ENCODE data around the gene CD59. TPM values are rescaled to one million over a fixed set of nuclear protein-coding genes. Genes with fewer than 3 reads are reported as not detected.

Gene CD59
- total RNA-seq, 1 experiment from 2014 or later = 736 TPM

DNA sequence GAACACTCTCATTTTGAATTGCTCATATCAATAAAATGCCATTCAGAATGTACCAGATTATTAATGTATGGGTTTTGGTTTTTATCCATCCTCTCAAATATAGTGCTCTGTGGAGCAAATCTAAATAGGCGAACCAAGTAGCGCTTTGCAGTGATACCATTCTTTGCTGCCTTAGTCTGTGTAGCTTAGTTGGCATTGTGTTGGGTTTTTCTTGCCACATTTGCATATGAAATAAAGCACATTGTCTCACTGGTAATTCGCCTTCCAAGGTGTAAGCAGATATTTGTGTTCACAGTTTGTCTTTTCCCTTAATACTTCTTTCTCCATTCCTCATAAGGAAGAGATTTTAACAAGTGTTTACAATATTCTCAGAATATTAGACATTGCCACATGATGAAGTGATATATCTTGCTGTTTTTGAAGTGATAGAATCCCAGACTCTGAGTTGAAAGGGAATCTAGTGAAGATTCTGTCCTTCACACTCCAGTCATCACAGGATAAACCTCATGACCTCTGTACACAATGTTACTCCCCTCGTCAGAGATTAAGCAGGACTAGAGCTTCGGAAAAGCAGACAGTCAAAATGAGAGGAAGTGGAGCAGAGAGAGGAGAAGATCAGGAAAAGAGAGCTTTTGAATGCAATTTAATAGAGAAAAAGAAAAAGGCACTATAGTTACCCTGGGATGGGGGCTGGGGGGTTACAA is 52.1 kb downstream of the CD59 start:
- no peak overlapping the region for H3K4me3 ChIP-seq (ENCODE audit: low read depth in 2 of 2, low read length in 2 of 2)
- intact Hi-C loops (cut with micrococcal nuclease; ENCODE audit: unreplicated experiment) (loop anchor here (10.0 kb wide), 1 partner anchor 129 kb away; no protein-coding TSS in a partner anchor), in situ Hi-C loops (cut with HindIII; ENCODE audit: low pct_unique_long_range_greater_than_20kb, low sequenced_read_pairs) (no loop called here)
- peaks cover 9% of the 10 kb centered on the region; the same call in 1 of the 2 replicates for H3K4me1 ChIP-seq (ENCODE audit: control insufficient read depth, insufficient read depth, low read length)
- no peaks in the 10 kb centered on the region for H3K36me3 ChIP-seq (ENCODE audit: control insufficient read depth, insufficient read depth, low read length)
- TF ChIP-seq TCF7L2 (IDR thresholded peaks at IDR 0.05; ENCODE audit: low read depth, low read length) = no peak
- CTCF ChIA-PET = no interaction called here
- peaks cover 12% of the 10 kb centered on the region; the same call in 1 of the 2 replicates for H3K9me3 ChIP-seq (ENCODE audit: control insufficient read depth, insufficient read depth, low read depth, low read length)
- ATAC-seq (no peak), DNase-seq (ENCODE audit: low read depth, low spot score) (no peak)
- H3K27me3 ChIP-seq (ENCODE audit: control insufficient read depth, insufficient read depth, low read length) = no peaks in the 10 kb centered on the region
- POLR2A ChIA-PET = interaction anchor here (0.7 kb wide), 1 partner anchor 146 kb away, joined by 3 read pairs; no protein-coding TSS in a partner anchor
- no TSS peak for BruUV-seq (replicated peaks)
- H3K27ac ChIP-seq (ENCODE audit: low read length) = peak overlapping the region; percentile 13

DNA sequence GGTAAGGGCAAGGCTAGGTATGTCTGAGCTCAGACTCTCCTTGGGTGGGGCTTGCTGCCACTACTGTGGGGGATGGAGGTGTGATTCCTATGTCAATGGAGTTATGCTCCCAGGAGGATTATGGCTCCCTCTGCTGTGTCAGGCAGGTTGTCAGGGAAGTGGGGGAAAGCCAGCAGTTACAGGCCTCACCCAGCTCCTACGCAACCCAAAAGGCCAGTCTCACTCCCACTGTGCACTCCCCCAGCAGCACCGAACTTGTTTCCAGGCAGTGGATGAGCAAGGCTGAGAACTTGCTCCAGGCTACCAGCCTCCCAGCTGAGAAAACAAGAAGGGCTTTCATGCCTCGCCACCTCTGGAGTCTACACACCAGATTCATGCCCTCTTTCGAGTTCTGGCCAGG is 53.8 kb downstream of the CD59 start:
- no peak for TF ChIP-seq SIN3A (IDR thresholded peaks at IDR 0.05; ENCODE audit: borderline replicate concordance, insufficient read depth, low read depth, low read length)
- TF ChIP-seq POLR2AphosphoS5 (IDR thresholded peaks at IDR 0.05; ENCODE audit: low read depth, low read length) = no peak
- no peak for TF ChIP-seq TCF7L2 (IDR thresholded peaks at IDR 0.05; ENCODE audit: low read depth, low read length)
- TF ChIP-seq, protein P1, sequence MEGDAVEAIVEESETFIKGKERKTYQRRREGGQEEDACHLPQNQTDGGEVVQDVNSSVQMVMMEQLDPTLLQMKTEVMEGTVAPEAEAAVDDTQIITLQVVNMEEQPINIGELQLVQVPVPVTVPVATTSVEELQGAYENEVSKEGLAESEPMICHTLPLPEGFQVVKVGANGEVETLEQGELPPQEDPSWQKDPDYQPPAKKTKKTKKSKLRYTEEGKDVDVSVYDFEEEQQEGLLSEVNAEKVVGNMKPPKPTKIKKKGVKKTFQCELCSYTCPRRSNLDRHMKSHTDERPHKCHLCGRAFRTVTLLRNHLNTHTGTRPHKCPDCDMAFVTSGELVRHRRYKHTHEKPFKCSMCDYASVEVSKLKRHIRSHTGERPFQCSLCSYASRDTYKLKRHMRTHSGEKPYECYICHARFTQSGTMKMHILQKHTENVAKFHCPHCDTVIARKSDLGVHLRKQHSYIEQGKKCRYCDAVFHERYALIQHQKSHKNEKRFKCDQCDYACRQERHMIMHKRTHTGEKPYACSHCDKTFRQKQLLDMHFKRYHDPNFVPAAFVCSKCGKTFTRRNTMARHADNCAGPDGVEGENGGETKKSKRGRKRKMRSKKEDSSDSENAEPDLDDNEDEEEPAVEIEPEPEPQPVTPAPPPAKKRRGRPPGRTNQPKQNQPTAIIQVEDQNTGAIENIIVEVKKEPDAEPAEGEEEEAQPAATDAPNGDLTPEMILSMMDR (IDR thresholded peaks at IDR 0.05) = no peak; the same call in 1 of the 2 replicates
- TF ChIP-seq REST (IDR thresholded peaks at IDR 0.05; ENCODE audit: insufficient read depth in 1 of 2, low read depth in 2 of 2, low read length in 1 of 2) = no peak
- Histone ChIP-seq H3K36me3 (ENCODE audit: control insufficient read depth, insufficient read depth, low read length) (no peaks in the 10 kb centered on the region), H3K27me3 (ENCODE audit: control insufficient read depth, insufficient read depth, low read length) (no peaks in the 10 kb centered on the region), H3K4me1 (ENCODE audit: control insufficient read depth, insufficient read depth, low read length) (no peaks in the 10 kb centered on the region), H3K9me3 (ENCODE audit: control insufficient read depth, insufficient read depth, low read depth, low read length) (peaks cover 12% of the 10 kb centered on the region; the same call in 1 of the 2 replicates), H3K4me3 (ENCODE audit: low read depth in 2 of 2, low read length in 2 of 2) (no peak overlapping the region), H3K27ac (ENCODE audit: low read length) (0 out of 2 replicates have a peak overlapping the region, but pooled peaks have one; percentile 35)
- POLR2A ChIA-PET = no interaction called here
- CTCF ChIA-PET = interaction anchor here (0.6 kb wide), 1 partner anchor 177 kb away, joined by 3 read pairs; no protein-coding TSS in a partner anchor
- in situ Hi-C loops (cut with HindIII; ENCODE audit: low pct_unique_long_range_greater_than_20kb, low sequenced_read_pairs) (no loop called here), intact Hi-C loops (cut with micrococcal nuclease; ENCODE audit: unreplicated experiment) (loop anchor here (10.0 kb wide), 1 partner anchor 128 kb away; no protein-coding TSS in a partner anchor)
- BruUV-seq (replicated peaks) = no TSS peak
- ATAC-seq = 0 out of 2 replicates have a peak, but pooled peaks have one; percentile 45
- DNase-seq (ENCODE audit: low read depth, low spot score) = no peak

GRCh38 chr11:33682019-33682418 is 54.2 kb downstream of the CD59 start:
- BruUV-seq (replicated peaks) = no TSS peak
- H3K4me1 ChIP-seq (ENCODE audit: control insufficient read depth, insufficient read depth, low read length) = no peaks in the 10 kb centered on the region
- no peaks in the 10 kb centered on the region for H3K36me3 ChIP-seq (ENCODE audit: control insufficient read depth, insufficient read depth, low read length)
- ChIA-PET POLR2A (no interaction called here), CTCF (interaction anchor here (0.6 kb wide), 1 partner anchor 177 kb away, joined by 3 read pairs; no protein-coding TSS in a partner anchor)
- TF ChIP-seq, protein P1 (IDR thresholded peaks at IDR 0.05) = no peak
- TF ChIP-seq POLR2AphosphoS5 (IDR thresholded peaks at IDR 0.05; ENCODE audit: low read depth, low read length) = no peak
- TF ChIP-seq TCF7L2 (IDR thresholded peaks at IDR 0.05; ENCODE audit: low read depth, low read length) = no peak
- no peak for TF ChIP-seq REST (IDR thresholded peaks at IDR 0.05; ENCODE audit: insufficient read depth in 1 of 2, low read depth in 2 of 2, low read length in 1 of 2)
- no peak for TF ChIP-seq SIN3A (IDR thresholded peaks at IDR 0.05; ENCODE audit: borderline replicate concordance, insufficient read depth, low read depth, low read length)
- intact Hi-C loops (cut with micrococcal nuclease; ENCODE audit: unreplicated experiment) (loop anchor here (10.0 kb wide), 1 partner anchor 127 kb away; no protein-coding TSS in a partner anchor), in situ Hi-C loops (cut with HindIII; ENCODE audit: low pct_unique_long_range_greater_than_20kb, low sequenced_read_pairs) (no loop called here)
- DNase-seq (ENCODE audit: low read depth, low spot score) (no peak), ATAC-seq (no peak)
- H3K27me3 ChIP-seq (ENCODE audit: control insufficient read depth, insufficient read depth, low read length) = no peaks in the 10 kb centered on the region
- peaks cover 8% of the 10 kb centered on the region; the same call in 1 of the 2 replicates for H3K9me3 ChIP-seq (ENCODE audit: control insufficient read depth, insufficient read depth, low read depth, low read length)
- H3K4me3 ChIP-seq (ENCODE audit: low read depth in 2 of 2, low read length in 2 of 2) = no peak overlapping the region
- no peak overlapping the region for H3K27ac ChIP-seq (ENCODE audit: low read length)
